K562 (cell line): Measurements from ENCODE around the gene ARHGAP24. TPM values are rescaled to one million over a fixed set of nuclear protein-coding genes. Genes with fewer than 3 reads are reported as not detected.

Source experiments
- BRD9 ChIP-seq: fragments of 450-650 bp; IDR thresholded peaks from 2 replicates; pipeline ENCODE4 v1.6.1; 2018; ENCODE audit warnings: low read depth; ENCODE audit not compliant: partially characterized antibody
- CXXC5 ChIP-seq: fragments of 250-450 bp; sonication (Bioruptor Pico); IDR thresholded peaks from 2 replicates; pipeline ENCODE4 v1.8.0; 2022; ENCODE audit warnings: inconsistent platforms, mild to moderate bottlenecking, moderate library complexity
- DPF2 ChIP-seq: fragments of 450-650 bp; IDR thresholded peaks from 2 replicates; pipeline ENCODE4 v1.6.1; 2016
- EP300 ChIP-seq: IDR thresholded peaks from 2 replicates; pipeline ENCODE4 v1.6.1; 2012; ENCODE audit warnings: low read length, improper control_type of control experiment
- HLTF ChIP-seq: fragments of 450-650 bp; IDR thresholded peaks from 2 replicates; pipeline ENCODE4 v1.6.1; 2016
- LARP7 ChIP-seq: fragments of 450-650 bp; IDR thresholded peaks from 2 replicates; pipeline ENCODE4 v1.6.1; 2016
- NFE2 ChIP-seq: IDR thresholded peaks from 2 replicates; pipeline ENCODE4 v1.6.1; 2014; ENCODE audit warnings: antibody characterized with exemption, low read depth
- NKRF ChIP-seq: fragments of 450-650 bp; IDR thresholded peaks from 2 replicates; pipeline ENCODE4 v1.6.1; 2016; ENCODE audit warnings: borderline replicate concordance
- NR1H2 ChIP-seq: sonication (generic); formaldehyde crosslinking; IDR thresholded peaks from 2 replicates; pipeline ENCODE4 v1.4.0; 2020; ENCODE audit warnings: mild to moderate bottlenecking, missing genetic modification reagents
- POLR2A ChIP-seq: fragments of 450-650 bp; conservative IDR thresholded peaks from 2 replicates; pipeline ENCODE4 v1.6.1; 2016
- POLR2AphosphoS5 ChIP-seq: IDR thresholded peaks from 2 replicates; pipeline ENCODE4 v1.6.1; 2011; ENCODE audit warnings: mild to moderate bottlenecking, low read depth, low read length, moderate library complexity; ENCODE audit not compliant: control insufficient read depth, insufficient read depth
- POLR2H ChIP-seq: IDR thresholded peaks from 2 replicates; pipeline ENCODE4 v1.6.1; 2016; ENCODE audit warnings: missing genetic modification characterization, low read depth, mild to moderate bottlenecking, control low read depth, missing compliant biosample characterization, moderate library complexity
- RCOR1 ChIP-seq, 2 experiments: IDR thresholded peaks; 2 replicates each; pipeline ENCODE4 v1.6.1; 2012; ENCODE audit warnings: low read depth in 2 of 2, low read length in 2 of 2, borderline replicate concordance in 1 of 2, improper control_type of control experiment in 1 of 2
- SIN3A ChIP-seq, 2 experiments: fragments of 150-350 bp in 1 of 2; IDR thresholded peaks; 2 replicates each; pipeline ENCODE4 v1.6.1; 2011 to 2016; ENCODE audit warnings: borderline replicate concordance in 2 of 2, low read depth in 2 of 2, low read length in 2 of 2, mild to moderate bottlenecking in 2 of 2, moderate library complexity in 2 of 2; ENCODE audit not compliant: control insufficient read depth in 1 of 2
- TOE1 ChIP-seq, 2 experiments: fragments of 450-650 bp in 1 of 2; sonication (generic) in 1 of 2; formaldehyde crosslinking in 1 of 2; IDR thresholded peaks; 2 replicates each; pipeline versions ENCODE4 v1.7.1 to v1.8.0; 2016 to 2022; ENCODE audit warnings: borderline replicate concordance in 2 of 2, mild to moderate bottlenecking in 2 of 2, antibody characterized with exemption in 1 of 2, inconsistent platforms in 1 of 2, low read depth in 1 of 2, missing genetic modification reagents in 1 of 2, moderate library complexity in 1 of 2
- polyA plus RNA-seq, 8 experiments: library from polyadenylated mRNA; depleted of rRNA in 4 of 8; stranded (reverse) in 5 of 8; unstranded in 3 of 8; fragments of >200 nt; fragmentation: Nextera tagmentation in 2 of 8; fragmentation: Illumina TruSeq in 1 of 8; extraction: Ambion mirVana in 2 of 8; extraction: Trizol in 1 of 8; gene quantifications; 2 replicates each; pipeline versions ENCODE4 v1.2.1 to v1.2.3, GENCODE V29; 2011 to 2014; ENCODE audit warnings: inconsistent platforms in 1 of 8, missing spikeins in 1 of 8
- total RNA-seq, 7 experiments: library from RNA; depleted of rRNA in 6 of 7; stranded (reverse); fragments of >200 nt in 6 of 7; fragmentation: Illumina TruSeq in 2 of 7; extraction: Trizol in 2 of 7; gene quantifications; 2 replicates each; pipeline versions ENCODE4 v1.2.1 to v1.2.3, GENCODE V29; 2011 to 2021; ENCODE audit warnings: low replicate concordance in 1 of 7
- TF ChIP-seq, protein P1 (sequence below): fragments of 450-650 bp; IDR thresholded peaks from 2 replicates; pipeline ENCODE4 v1.6.1; 2018; ENCODE audit not compliant: partially characterized antibody
- TF ChIP-seq, protein P2 (sequence below): sonication (generic); formaldehyde crosslinking; IDR thresholded peaks from 2 replicates; pipeline ENCODE4 v1.5.0; 2020; ENCODE audit warnings: missing genetic modification reagents
- TF ChIP-seq, protein P3 (sequence below): sonication (generic); IDR thresholded peaks from 2 replicates; pipeline ENCODE4 v1.6.1; 2016
- TF ChIP-seq, protein P4 (sequence below), 2 experiments: fragments of 450-650 bp; conservative IDR thresholded peaks; 2 replicates each; pipeline ENCODE4 v1.6.1; 2017; ENCODE audit warnings: mild to moderate bottlenecking in 2 of 2, moderate library complexity in 2 of 2

ARHGAP24 gene
- total and polyA plus RNA-seq, 9 of the 15 experiments (the other 6 are each of a cell fraction or from before 2014, with no cell fraction given) = 8.0 to 22.6 (median 14.0) TPM

GRCh38 chr4:85577307-85577706 is 102.4 kb downstream of the ARHGAP24 start (continued):
- TF ChIP-seq, protein P1, sequence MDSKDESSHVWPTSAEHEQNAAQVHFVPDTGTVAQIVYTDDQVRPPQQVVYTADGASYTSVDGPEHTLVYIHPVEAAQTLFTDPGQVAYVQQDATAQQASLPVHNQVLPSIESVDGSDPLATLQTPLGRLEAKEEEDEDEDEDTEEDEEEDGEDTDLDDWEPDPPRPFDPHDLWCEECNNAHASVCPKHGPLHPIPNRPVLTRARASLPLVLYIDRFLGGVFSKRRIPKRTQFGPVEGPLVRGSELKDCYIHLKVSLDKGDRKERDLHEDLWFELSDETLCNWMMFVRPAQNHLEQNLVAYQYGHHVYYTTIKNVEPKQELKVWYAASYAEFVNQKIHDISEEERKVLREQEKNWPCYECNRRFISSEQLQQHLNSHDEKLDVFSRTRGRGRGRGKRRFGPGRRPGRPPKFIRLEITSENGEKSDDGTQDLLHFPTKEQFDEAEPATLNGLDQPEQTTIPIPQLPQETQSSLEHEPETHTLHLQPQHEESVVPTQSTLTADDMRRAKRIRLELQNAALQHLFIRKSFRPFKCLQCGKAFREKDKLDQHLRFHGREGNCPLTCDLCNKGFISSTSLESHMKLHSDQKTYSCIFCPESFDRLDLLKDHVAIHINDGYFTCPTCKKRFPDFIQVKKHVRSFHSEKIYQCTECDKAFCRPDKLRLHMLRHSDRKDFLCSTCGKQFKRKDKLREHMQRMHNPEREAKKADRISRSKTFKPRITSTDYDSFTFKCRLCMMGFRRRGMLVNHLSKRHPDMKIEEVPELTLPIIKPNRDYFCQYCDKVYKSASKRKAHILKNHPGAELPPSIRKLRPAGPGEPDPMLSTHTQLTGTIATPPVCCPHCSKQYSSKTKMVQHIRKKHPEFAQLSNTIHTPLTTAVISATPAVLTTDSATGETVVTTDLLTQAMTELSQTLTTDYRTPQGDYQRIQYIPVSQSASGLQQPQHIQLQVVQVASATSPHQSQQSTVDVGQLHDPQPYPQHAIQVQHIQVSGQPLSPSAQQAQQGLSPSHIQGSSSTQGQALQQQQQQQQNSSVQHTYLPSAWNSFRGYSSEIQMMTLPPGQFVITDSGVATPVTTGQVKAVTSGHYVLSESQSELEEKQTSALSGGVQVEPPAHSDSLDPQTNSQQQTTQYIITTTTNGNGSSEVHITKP = peak; percentile 19
- TF ChIP-seq, protein P2, sequence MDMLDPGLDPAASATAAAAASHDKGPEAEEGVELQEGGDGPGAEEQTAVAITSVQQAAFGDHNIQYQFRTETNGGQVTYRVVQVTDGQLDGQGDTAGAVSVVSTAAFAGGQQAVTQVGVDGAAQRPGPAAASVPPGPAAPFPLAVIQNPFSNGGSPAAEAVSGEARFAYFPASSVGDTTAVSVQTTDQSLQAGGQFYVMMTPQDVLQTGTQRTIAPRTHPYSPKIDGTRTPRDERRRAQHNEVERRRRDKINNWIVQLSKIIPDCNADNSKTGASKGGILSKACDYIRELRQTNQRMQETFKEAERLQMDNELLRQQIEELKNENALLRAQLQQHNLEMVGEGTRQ = peak; percentile 82
- TF ChIP-seq DPF2 = 0 out of 2 replicates have a peak, but pooled peaks have one; percentile 19
- TF ChIP-seq CXXC5 = peak; percentile 42
- no peak for TF ChIP-seq NKRF
- TF ChIP-seq NR1H2 (CRISPR knock-in tag) = no peak
- TF ChIP-seq POLR2H = peak; percentile 33
- TF ChIP-seq SIN3A (IDR thresholded peaks at IDR 0.05; ENCODE audit: borderline replicate concordance in 2 of 2, control insufficient read depth in 1 of 2, low read depth in 2 of 2, low read length in 2 of 2) = no peak
- TF ChIP-seq LARP7 = no peak
- TF ChIP-seq RCOR1 (IDR thresholded peaks at IDR 0.05; ENCODE audit: borderline replicate concordance in 1 of 2, low read depth in 2 of 2, low read length in 2 of 2) = peak in 1 of 2 experiments; percentile 56; a peak in 1 of 4 replicates
- peak; percentile 34; the same call in 1 of the 2 replicates for TF ChIP-seq TOE1 (IDR thresholded peaks at IDR 0.05; ENCODE audit: borderline replicate concordance)
- no peak for TF ChIP-seq TOE1 (CRISPR knock-in tag; IDR thresholded peaks at IDR 0.05; ENCODE audit: borderline replicate concordance, low read depth)
- no peak for TF ChIP-seq HLTF
- peak; percentile 50; the same call in 1 of the 2 replicates for TF ChIP-seq POLR2AphosphoS5
- TF ChIP-seq POLR2A = peak; percentile 68
- TF ChIP-seq EP300 = peak; percentile 76; the same call in 1 of the 2 replicates
- TF ChIP-seq, protein P3, sequence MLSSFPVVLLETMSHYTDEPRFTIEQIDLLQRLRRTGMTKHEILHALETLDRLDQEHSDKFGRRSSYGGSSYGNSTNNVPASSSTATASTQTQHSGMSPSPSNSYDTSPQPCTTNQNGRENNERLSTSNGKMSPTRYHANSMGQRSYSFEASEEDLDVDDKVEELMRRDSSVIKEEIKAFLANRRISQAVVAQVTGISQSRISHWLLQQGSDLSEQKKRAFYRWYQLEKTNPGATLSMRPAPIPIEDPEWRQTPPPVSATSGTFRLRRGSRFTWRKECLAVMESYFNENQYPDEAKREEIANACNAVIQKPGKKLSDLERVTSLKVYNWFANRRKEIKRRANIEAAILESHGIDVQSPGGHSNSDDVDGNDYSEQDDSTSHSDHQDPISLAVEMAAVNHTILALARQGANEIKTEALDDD = peak; percentile 45; the same call in 1 of the 2 replicates
- TF ChIP-seq, protein P4, sequence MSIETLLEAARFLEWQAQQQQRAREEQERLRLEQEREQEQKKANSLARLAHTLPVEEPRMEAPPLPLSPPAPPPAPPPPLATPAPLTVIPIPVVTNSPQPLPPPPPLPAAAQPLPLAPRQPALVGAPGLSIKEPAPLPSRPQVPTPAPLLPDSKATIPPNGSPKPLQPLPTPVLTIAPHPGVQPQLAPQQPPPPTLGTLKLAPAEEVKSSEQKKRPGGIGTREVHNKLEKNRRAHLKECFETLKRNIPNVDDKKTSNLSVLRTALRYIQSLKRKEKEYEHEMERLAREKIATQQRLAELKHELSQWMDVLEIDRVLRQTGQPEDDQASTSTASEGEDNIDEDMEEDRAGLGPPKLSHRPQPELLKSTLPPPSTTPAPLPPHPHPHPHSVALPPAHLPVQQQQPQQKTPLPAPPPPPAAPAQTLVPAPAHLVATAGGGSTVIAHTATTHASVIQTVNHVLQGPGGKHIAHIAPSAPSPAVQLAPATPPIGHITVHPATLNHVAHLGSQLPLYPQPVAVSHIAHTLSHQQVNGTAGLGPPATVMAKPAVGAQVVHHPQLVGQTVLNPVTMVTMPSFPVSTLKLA (conservative IDR thresholded peaks at IDR 0.05) = 0 out of 4 replicates have a peak, but pooled peaks of 1 of the 2 experiments have one; percentile 37
- peak; percentile 33 for TF ChIP-seq BRD9
- peak; percentile 25; the same call in 1 of the 2 replicates for TF ChIP-seq NFE2
